ELR (cell line): ENCODE data around the gene STOML3.

Experiments
- DNase-seq: peaks from one replicate; pipeline ENCODE4 v3.0.0-alpha.2; 2015; ENCODE audit warnings: low read depth

The STOML3 gene

GRCh38 chr13:38980750-38981078 is 9.9 kb downstream of the STOML3 start:
- no peak for DNase-seq

GRCh38 chr13:38979891-38980749 is 10.5 kb downstream of the STOML3 start:
- no peak for DNase-seq

- DNase-seq = no peak
These were observed 20.1 kb downstream of the STOML3 start for GRCh38 chr13:38970380-38971051.

GRCh38 chr13:38969187-38969586 is 21.4 kb downstream of the STOML3 start:
- no peak for DNase-seq

GRCh38 chr13:38967446-38967845 is 23.2 kb downstream of the STOML3 start:
- DNase-seq = no peak

GRCh38 chr13:38965281-38965680 is 25.4 kb downstream of the STOML3 start:
- no peak for DNase-seq

- no peak for DNase-seq
These were observed 30.5 kb downstream of the STOML3 start for GRCh38 chr13:38960175-38960574.

- no peak for DNase-seq
These were observed 32.6 kb downstream of the STOML3 start for GRCh38 chr13:38957794-38958592.

- DNase-seq = peak; percentile 5
These were observed 35.8 kb downstream of the STOML3 start for GRCh38 chr13:38954844-38955243.

- peak; percentile 6 for DNase-seq
These were observed 36.3 kb downstream of the STOML3 start for GRCh38 chr13:38954291-38954690.

GRCh38 chr13:38952827-38953226 is 37.8 kb downstream of the STOML3 start:
- no peak for DNase-seq

- no peak for DNase-seq
These were observed 38.9 kb downstream of the STOML3 start for GRCh38 chr13:38951525-38952313.

GRCh38 chr13:38950987-38951386 is 39.6 kb downstream of the STOML3 start:
- no peak for DNase-seq

- DNase-seq = no peak
These were observed 43.6 kb downstream of the STOML3 start for GRCh38 chr13:38947054-38947453.

- DNase-seq = no peak
These were observed 46.4 kb downstream of the STOML3 start for GRCh38 chr13:38944219-38944618.

- DNase-seq = no peak
These were observed 47.4 kb downstream of the STOML3 start for GRCh38 chr13:38943231-38943630.

- no peak for DNase-seq
These were observed 49.2 kb downstream of the STOML3 start for GRCh38 chr13:38941353-38941945.

GRCh38 chr13:38933786-38934185 is 56.8 kb downstream of the STOML3 start:
- DNase-seq = no peak

GRCh38 chr13:38922170-38922569 is 68.5 kb downstream of the STOML3 start:
- no peak for DNase-seq

- DNase-seq = no peak
These were observed 69.5 kb downstream of the STOML3 start for GRCh38 chr13:38921081-38921480.
